ENCODE data around the gene PROSER2.

GRCh38 chr10:11898372-11899066 lies 75.4 kb downstream of the PROSER2 start:
- TF ChIP-seq CTCF (IDR thresholded peaks at IDR 0.05; ENCODE audit: insufficient read depth, low read length, poor library complexity, severe bottlenecking) (no peak), EZH2phosphoT487 (conservative IDR thresholded peaks at IDR 0.05; ENCODE audit: low read length) (no peak)
